NCI-H146 (cell line): ENCODE data around the gene SHC3.

ENCODE experiments used
- DNase-seq: peaks from one replicate; lab custom pipeline; 2025; lab: John Stamatoyannopoulos, UW

The SHC3 gene

DNA sequence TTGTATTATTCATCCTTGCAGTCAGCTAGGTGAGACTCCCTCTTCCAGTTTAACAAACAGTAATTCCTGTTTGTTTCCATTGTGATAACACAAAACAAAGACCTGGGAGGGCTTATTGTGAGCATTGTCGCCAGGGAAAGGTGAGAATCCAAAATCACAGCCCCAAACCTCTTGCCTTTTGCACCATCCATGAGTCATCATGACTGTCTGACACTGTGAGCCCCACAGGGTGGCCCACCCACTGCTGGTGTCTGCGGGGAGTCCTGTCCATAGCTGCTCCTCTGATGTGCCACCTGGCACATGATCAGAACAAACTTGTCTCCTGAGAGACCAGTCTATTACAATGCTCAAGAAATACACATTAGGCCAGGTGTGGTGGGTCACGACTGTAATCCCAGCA is 221.1 kb downstream of the SHC3 start:
- DNase-seq = no peak
